ENCODE measurements around the gene WNT16. TPM values are rescaled to one million over a fixed set of nuclear protein-coding genes. Genes with fewer than 3 reads are reported as not detected.
"Not testable (repeated sequence)": the region's sequence is repeated elsewhere in the genome, so short reads cannot be mapped to it uniquely, and the experiment has no call there.

The WNT16 gene
- polyA plus RNA-seq, 1 donor = 0.07 TPM

DNA sequence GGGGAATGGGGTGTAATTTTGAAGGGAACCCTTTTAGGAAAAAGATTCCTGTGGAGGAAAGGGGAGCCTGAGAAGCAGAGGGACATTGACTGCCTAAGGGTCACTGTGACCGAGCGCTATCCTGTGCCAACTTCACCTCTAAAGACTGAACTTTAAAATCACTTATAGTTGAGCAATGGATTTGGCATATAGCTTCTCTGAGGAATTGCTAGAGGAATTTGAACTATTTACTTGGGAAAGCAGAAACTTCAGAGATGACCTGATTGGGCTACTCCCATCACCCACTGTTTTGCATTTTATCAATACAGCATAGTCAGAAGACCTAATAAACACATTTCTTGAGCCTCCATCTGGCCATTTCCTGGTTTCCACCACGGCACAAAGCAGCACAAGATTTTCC, 23.7 kb upstream of the WNT16 start:
- no peak for DNase-seq

DNA sequence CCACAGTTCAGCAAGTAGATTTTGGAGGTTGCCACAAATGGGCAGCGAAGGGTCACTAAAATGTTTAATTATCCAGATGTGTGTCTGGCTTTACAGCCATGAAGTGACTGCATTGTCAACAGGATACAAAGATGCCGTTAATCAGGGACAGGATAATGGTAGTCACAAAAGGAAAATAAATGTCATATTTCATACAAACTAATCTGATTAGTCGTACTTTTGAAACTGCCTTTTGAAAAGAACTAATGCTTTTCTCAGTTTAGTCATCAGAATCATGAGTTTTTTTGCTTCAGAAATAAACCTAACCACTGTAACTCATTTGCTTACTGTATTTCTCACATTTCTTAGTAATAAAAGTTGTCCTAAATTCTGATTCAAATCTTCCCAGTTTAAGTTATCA, 22.2 kb upstream of the WNT16 start:
- DNase-seq = no peak

DNA sequence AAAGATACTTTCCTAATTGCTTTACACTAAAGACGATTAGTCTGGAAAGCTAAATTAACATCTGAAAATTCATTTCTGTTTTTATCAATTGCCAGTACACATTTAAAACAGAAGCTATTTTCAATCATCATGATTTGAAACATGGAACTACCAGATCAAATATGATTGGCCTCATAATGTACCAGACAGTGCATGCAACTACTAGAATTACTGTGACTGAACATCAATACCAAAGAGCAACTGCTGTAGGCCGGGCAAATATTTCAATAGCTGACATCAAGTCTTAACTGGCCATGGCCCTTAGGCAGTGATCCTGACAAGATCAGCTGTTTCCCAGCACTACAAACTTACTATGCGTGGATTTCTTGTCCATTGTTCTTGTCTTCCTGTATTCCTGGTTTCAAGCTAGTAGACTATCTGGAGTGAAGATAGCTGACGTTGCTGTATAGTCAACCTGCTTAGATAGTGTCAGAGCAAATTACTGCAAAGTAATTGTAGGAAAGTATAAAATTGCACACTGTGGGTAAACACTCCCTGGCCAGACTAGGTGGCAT, 21.7 kb upstream of the WNT16 start:
- no peak for DNase-seq

DNA sequence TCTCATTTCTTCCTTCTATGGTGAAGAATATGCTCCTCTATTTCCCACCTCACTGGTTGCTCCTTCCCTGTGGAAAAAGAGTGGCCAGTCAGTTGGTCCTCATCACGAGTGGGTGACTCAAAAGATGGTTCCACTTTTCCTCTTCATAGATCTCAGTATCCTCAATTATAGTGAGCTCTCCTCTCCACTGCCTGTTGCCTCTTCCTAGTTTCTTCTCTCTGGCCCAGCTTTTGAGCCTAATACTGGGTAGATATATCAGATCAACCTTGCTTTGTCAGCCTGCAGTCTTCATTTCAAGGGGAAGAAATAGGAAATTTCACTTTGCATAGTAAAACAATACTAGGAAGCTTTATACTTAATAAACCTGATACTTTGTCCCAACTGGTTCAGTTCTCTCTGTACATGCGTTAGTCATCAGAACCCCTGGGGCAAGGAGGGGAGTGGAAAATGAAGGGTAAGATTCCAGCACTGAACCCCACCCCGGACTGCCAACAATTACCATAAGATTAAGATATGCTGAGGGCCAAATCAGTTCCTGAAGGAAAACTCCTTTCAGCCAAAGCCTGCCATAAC, 15.5 kb upstream of the WNT16 start:
- no peak for DNase-seq

DNA sequence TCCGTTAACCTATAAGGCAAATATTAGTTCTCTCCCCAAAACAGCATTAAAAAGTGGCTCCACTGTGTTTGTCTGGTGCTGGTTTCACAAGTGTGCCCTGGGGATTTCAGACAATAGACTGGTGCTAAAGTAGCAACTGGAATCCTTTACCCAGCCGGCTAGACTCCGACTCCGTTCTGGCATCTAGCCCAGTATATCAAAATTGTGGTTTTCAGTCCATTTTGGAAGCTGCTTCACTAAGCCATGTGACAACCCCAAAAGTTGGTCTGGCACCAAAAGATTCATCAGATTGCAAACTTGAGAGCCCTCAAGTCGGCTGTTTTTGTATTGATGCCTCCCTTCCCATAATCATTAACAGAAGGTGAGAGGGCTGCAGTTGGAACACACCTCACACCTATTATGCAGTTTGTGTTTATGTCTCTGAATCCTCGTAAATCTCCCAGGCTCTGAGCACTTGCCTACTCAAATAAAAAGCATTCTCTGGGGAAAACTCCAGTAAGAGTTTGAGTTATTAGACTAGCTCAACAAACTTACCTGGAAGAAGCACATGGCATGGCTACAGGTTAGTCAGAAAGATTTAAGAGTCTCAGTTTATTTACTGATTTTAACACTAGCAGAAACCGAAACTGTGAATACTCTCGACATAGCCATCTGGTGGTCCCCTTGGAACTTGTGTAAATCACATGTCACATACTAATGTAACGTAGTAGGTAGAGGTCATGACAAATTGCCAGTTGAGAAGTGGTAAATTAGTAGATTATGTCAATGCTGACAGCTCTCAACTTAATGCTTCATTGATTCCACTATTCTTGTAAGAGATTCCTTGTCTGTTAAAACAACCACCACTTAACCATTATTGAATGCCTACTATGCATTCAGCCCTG, 14.8 kb upstream of the WNT16 start:
- peak; percentile 31 for DNase-seq

DNA sequence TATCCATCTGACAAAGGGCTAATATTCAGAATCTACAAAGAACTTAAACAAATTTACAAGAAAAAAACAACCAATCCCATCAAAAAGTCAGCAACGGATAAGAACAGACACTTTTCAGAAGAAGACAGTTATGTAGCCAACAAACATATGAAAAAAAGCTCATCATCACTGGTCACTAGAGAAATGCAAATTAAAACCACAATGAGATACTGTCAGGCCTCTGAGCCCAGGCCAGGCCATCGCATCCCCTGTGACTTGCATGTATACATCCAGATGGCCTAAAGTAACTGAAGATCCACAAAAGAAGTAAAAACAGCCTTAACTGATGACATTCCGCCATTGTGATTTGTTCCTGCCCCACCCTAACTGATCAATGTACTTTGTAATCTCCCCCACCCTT, 13.6 kb upstream of the WNT16 start:
- not testable (repeated sequence) for DNase-seq

DNA sequence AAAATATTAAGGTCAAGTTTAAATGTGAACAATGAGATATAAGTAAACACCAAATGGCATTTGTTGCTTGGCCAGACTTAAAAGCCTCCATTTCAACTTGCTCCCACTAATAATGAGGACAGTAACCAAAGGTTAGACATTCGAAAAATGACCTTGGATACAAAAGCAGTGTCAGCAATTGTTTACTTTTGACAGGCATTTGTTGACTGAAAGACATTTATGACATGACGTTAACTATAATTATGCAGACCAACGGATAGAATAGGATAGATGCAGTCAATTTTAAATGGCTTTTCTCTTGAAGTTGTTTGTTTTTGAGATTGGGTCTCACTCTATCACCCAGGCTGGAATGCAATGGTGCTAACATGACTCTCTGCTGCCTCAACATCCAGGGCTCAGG, 6.3 kb upstream of the WNT16 start:
- DNase-seq = no peak

DNA sequence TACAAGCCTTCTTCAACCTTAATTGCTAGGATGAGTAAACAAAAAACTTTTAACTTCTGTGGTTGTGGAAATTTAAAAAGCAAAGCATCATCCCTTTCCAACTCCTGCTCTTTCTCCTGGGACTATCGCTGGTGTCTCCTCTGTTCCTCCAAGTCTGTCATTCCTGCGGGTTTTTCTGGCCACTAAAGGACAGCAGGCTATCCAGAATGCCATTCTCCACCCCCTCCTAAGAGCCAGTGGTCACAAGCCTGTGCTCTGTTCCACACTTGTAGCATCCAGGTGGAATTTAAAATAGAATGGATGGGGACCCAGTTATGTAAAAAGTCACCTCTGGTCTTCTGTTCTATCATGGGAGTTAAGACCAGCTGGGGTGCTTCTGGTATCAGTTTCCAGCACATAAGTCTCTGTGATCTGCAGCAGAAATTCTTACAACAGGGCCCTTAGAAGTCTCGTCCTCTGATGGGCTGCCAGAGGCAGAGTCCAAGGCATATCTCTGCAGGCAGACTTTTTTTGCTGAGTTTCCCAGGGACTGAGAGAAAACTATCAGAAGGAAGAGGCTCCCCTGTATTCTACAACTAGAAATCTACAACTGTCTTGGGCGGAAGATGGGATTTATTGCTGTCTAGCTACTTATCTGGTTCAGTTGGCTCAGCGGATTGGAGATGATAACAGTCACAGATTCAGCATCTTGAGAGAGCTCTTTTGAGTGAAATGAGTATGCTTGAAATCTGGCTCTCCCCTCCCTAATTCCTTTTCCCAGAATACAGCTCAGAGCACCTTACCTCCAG, 5.1 kb upstream of the WNT16 start:
- no peak for DNase-seq

DNA sequence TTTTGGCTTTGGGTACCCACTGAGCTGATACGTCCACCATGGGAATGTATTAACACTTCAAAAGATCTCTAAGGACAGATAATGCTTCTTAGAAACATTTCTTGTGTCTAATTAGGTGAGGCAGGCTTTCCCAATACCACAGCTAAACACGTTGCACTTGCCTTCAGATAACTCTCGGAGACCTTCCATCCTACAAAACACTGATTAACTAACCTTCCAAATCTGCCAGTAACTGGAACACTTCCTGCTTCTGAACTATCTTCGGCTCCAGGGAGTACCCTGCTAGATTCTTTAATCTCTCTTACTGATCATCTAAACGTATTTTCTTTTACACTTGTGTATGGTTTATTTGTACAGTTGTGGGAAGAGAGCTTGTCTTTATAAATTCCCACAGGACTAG, 1.1 kb upstream of the WNT16 start:
- no peak for DNase-seq

DNA sequence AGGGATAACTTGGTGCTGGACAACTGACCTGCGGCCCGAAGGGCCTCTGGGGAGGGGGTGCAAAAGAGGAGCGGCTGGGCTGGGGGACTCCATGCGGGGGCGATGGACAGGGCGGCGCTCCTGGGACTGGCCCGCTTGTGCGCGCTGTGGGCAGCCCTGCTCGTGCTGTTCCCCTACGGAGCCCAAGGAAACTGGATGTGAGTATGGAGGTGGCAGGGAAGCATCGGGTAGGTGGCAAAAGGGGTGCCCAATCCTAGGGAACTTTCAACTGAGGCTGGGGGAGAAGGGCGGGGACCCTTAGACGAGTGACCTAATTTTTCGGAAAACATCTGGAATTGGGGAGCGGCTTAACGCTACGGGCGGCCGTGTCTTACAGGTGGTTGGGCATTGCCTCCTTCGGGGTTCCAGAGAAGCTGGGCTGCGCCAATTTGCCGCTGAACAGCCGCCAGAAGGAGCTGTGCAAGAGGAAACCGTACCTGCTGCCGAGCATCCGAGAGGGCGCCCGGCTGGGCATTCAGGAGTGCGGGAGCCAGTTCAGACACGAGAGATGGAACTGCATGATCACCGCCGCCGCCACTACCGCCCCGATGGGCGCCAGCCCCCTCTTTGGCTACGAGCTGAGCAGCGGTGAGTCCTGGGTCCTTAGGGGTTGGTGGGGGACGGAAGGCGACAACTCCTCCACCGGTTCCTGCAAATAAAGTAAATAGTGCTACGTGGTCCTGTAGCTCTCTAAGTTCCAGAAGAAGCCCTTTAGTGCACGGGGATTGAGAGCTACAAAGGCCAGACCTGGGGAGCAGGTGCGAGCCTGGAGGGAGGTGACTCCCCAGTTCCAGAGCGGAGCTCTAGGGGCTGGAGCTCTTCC, 622 bp downstream of the WNT16 start:
- no peak for DNase-seq

DNA sequence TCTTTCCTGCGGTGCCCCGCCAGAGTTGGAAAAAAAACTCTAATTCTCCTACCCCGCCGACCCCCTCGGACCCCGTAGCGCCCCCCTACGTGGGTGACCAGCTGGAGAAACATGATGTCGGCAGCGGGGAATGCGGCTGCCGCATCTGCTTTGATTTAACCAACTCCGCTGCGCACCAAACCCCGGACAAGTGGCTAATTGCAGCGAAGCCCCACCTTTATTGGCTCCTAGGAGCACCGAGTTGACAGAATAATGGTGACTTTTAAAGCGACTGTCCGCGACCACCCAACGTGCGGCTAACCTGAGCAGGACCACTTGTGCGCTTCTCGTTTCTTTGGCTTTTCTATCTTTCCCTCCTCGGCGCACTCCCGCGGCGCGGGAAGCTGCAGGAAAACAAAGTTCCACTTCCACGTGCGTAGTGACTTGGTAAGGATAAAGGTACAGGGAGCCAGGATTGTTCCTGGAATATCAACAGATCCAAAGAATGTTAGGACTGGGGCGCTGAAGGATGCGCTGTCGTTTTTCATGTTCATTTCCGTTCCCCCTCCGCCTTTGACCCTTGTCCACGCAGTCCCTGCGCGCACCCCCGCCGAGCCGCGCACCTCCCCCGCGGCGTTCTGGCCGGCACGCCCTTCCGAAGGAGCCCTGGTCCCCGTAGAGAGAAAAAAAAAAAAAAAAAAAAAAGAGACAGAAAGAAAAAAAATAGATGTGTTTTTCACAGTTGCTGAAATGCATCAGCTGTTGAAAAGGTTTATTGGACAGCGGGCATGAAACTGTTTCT, 1.4 kb downstream of the WNT16 start:
- DNase-seq = no peak

DNA sequence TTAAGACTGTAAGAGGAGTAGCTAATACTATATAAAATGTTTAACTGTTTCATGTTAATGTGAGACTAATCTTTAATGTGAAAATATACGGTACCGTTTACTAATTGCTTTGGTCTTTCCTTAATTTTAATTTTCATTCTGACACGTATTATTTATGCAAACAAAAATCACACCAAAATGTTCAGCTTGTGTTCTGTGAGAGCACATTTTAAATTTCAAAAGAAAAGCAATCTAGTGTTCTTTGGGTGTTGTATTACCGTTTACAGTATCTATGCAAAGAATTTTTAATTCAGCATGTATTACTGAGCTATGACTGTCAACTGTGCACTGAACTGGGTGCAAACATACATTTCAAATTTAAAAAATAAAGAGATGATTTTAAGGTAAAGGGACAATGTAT, 2.2 kb downstream of the WNT16 start:
- no peak for DNase-seq

DNA sequence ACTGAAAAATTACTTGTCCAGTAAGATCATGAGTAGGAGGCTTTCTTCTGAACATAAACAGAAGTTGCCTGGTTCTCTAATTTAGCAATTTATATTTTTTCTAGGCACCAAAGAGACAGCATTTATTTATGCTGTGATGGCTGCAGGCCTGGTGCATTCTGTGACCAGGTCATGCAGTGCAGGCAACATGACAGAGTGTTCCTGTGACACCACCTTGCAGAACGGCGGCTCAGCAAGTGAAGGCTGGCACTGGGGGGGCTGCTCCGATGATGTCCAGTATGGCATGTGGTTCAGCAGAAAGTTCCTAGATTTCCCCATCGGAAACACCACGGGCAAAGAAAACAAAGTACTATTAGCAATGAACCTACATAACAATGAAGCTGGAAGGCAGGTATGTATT, 2.8 kb downstream of the WNT16 start:
- DNase-seq = no peak

DNA sequence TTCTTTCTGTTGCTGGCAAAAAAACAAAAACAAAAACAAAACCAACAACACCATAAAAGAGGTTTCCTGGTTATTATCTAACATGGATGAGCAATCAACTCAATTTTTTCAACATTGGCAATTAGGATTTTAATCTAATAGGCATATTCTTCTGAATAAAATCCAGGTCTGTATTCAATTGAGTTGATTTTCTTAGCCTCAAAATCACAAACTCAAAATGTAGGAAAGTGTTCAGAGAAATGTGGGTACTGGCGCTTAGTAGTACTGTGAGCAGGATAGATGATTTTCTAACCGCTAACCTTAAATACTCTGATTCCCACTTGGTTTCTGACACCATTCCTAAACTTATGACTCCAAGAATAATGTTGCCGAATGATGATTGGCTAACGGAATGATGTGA, 5.6 kb downstream of the WNT16 start:
- no peak for DNase-seq

DNA sequence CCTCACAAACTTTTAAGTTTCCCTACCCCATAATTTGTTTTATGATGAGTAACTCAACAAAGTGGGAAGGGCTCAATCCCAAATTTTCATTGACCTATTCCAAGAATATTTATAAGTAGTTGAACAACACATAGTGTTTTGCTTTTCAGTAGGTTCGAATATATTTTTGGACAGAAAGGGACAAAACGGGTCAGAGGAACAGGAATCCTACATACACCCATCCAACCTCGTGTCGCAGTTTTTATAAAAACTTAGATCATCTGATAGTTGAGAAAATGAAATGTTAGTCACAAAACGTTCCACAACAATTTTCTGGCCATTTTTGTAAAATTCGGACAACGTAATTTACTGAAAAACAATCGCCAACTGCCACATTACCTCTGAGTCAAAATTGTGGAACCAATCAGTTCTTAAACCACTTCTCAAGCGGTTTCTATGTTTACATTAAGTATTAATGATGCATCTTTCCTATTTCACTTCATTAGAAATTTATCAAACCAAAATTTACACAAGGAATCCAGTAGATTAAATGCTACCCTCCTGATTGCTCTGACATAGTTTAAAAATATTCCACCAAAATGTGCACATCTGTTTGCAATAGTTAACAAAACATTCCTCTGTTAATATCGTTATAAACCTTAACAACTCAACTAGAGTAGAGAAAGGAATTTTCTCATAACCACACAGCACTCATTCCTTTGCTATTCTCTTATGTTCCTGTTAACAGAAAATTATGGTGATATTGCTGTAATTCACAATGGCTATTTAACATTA, 6.3 kb downstream of the WNT16 start:
- DNase-seq = no peak

DNA sequence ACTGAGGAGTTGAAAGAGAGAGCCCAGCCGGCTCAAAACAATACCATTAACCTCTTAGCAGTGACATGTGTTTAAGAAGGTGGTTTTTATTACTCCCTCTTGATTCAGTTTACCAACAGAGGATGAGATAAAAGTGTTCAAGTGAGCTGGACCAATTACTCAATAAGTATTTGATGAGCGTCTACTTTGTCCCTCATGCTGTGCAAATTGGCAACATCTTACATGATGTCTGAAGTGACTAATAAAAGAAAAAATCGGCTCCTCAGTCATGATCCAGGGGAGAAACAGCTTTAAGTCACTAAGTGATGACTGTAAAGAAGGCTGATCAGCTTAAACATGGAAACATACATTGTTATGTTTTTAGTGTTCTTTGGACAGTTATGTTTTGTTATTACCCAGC, 7.8 kb downstream of the WNT16 start:
- DNase-seq = no peak

DNA sequence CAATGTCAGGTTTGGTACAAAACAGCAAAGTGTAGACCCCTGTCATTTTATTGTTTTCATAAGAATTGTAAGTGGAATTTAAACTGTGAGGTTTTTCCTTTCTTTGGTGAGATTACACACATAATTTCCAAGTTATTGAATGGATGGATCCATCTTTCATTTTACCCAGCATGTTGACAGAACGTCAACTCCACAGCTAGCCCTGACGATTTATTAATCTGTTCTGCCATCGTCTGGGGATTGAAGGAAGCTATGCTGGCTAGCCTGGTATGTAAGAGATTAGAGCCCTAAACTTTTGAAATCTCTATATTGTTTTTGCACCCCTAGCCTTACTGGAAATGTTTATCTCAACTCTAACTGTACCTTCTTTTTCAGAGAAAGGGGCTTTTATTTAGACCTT, 8.6 kb downstream of the WNT16 start:
- no peak for DNase-seq

DNA sequence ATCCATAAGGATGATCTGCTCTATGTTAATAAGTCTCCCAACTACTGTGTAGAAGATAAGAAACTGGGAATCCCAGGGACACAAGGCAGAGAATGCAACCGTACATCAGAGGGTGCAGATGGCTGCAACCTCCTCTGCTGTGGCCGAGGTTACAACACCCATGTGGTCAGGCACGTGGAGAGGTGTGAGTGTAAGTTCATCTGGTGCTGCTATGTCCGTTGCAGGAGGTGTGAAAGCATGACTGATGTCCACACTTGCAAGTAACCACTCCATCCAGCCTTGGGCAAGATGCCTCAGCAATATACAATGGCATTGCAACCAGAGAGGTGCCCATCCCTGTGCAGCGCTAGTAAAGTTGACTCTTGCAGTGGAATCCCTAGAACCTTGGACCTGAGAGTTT, 10.3 kb downstream of the WNT16 start:
- no peak for DNase-seq

DNA sequence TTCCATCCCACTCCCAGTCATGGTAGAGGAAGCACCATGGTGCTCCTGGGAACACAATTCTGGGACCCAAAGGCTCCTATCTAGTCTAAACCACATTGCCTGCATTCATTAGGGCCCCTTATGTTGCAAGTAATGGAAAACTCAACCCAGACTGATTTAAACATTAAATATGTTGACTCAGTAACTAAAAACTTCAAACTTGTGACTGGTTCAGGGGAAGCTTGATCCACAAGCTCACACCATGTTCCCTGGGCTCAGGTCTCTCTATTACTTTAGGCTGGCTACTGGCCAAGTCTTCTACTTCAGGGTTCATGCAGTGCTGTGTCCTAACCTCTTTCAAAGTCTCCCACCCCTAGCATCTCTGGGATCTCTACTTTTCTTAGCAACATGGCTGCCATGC, 13.1 kb downstream of the WNT16 start:
- no peak for DNase-seq

DNA sequence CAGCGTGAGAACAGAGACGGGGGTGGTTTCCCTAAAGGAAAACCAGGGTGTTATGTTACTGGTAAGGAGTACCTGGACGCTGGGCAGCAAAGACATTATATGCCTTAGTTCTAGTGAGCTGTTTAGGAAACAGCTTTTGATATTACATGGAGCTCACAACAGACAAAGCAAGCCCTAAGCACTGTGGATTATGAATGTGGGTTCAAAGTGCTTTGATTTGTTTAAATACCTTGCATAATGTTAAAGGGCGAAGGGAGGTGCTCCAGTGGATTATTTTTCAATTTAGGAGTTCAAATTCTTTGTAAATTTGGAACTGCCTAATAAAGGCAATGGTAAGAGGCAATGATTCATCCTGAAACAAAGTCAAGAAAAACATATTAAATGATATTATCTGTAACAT, 13.8 kb downstream of the WNT16 start:
- no peak for DNase-seq
